Erythroblast (primary cell): ENCODE data around the gene KAT6B.

Experiments used
- GATA1 ChIP-seq: IDR thresholded peaks from 2 replicates; pipeline ENCODE4 v1.6.1; 2011; ENCODE audit warnings: low read depth, mild to moderate bottlenecking, control low read depth, low read length, moderate library complexity
- POLR2A ChIP-seq: IDR thresholded peaks from 2 replicates; pipeline ENCODE4 v1.6.1; 2011; ENCODE audit warnings: mild to moderate bottlenecking, low read length

- TF ChIP-seq POLR2A (no peak), GATA1 (no peak)
Observed at GRCh38 chr10:74901301-74901700, 74.9 kb downstream of the KAT6B start.
